GM18502 (cell line): Measurements from ENCODE around the gene RBM19.

Experiments
- ATAC-seq: cut with Tn5 transposase; IDR thresholded peaks from one replicate; pipeline ENCODE4 v1.9.1; 2021; ENCODE audit warnings: mild to moderate bottlenecking; ENCODE audit not compliant: unreplicated experiment, poor library complexity

RBM19 gene

GRCh38 chr12:113959096-113959495 lies 7.0 kb downstream of the RBM19 start:
- no peak for ATAC-seq

GRCh38 chr12:113958108-113958507 lies 8.0 kb downstream of the RBM19 start:
- ATAC-seq: no peak

- no peak for ATAC-seq
Measured at GRCh38 chr12:113957627-113958026, 8.5 kb downstream of the RBM19 start.

GRCh38 chr12:113955109-113955970 lies 10.8 kb downstream of the RBM19 start:
- ATAC-seq: no peak

GRCh38 chr12:113954547-113954946 lies 11.6 kb downstream of the RBM19 start:
- ATAC-seq: no peak

GRCh38 chr12:113950873-113951272 lies 15.3 kb downstream of the RBM19 start:
- ATAC-seq: no peak

- no peak for ATAC-seq
Measured at GRCh38 chr12:113949321-113950305, 16.5 kb downstream of the RBM19 start.

- no peak for ATAC-seq
Measured at GRCh38 chr12:113948151-113948914, 17.8 kb downstream of the RBM19 start.

- no peak for ATAC-seq
Measured at GRCh38 chr12:113946175-113946574, 19.9 kb downstream of the RBM19 start.

GRCh38 chr12:113945174-113946173 lies 20.7 kb downstream of the RBM19 start:
- ATAC-seq: no peak

- no peak for ATAC-seq
Measured at GRCh38 chr12:113942209-113942608, 23.9 kb downstream of the RBM19 start.

- no peak for ATAC-seq
Measured at GRCh38 chr12:113941208-113941486, 25.0 kb downstream of the RBM19 start.

- no peak for ATAC-seq
Measured at GRCh38 chr12:113940357-113941207, 25.5 kb downstream of the RBM19 start.

- ATAC-seq: no peak
Measured at GRCh38 chr12:113939867-113940266, 26.3 kb downstream of the RBM19 start.

GRCh38 chr12:113938471-113938870 lies 27.7 kb downstream of the RBM19 start:
- no peak for ATAC-seq

- ATAC-seq: no peak
Measured at GRCh38 chr12:113936460-113936859, 29.7 kb downstream of the RBM19 start.

GRCh38 chr12:113935459-113935858 lies 30.7 kb downstream of the RBM19 start:
- no peak for ATAC-seq

GRCh38 chr12:113934946-113935345 lies 31.2 kb downstream of the RBM19 start:
- ATAC-seq: no peak
